Measurements from ENCODE around the gene WT1.

- TF ChIP-seq, protein P1, sequence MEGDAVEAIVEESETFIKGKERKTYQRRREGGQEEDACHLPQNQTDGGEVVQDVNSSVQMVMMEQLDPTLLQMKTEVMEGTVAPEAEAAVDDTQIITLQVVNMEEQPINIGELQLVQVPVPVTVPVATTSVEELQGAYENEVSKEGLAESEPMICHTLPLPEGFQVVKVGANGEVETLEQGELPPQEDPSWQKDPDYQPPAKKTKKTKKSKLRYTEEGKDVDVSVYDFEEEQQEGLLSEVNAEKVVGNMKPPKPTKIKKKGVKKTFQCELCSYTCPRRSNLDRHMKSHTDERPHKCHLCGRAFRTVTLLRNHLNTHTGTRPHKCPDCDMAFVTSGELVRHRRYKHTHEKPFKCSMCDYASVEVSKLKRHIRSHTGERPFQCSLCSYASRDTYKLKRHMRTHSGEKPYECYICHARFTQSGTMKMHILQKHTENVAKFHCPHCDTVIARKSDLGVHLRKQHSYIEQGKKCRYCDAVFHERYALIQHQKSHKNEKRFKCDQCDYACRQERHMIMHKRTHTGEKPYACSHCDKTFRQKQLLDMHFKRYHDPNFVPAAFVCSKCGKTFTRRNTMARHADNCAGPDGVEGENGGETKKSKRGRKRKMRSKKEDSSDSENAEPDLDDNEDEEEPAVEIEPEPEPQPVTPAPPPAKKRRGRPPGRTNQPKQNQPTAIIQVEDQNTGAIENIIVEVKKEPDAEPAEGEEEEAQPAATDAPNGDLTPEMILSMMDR (IDR thresholded peaks at IDR 0.05): no peak
- no peak for TF ChIP-seq POLR2A (IDR thresholded peaks at IDR 0.05)
- no peak for TF ChIP-seq EP300 (IDR thresholded peaks at IDR 0.05)
Measured at GRCh38 chr11:32427935-32428664, 7.2 kb downstream of the WT1 start.
